HG03066 (cell line): ENCODE measurements around the gene SH2B3.
"Not testable (repeated sequence)": the region's sequence is repeated elsewhere in the genome, so short reads cannot be mapped to it uniquely, and the experiment has no call there.

Experiments
- ATAC-seq: cut with Tn5 transposase; IDR thresholded peaks from one replicate; pipeline ENCODE4 v1.9.1; 2021; ENCODE audit warnings: low read depth; ENCODE audit not compliant: unreplicated experiment

The SH2B3 gene

DNA sequence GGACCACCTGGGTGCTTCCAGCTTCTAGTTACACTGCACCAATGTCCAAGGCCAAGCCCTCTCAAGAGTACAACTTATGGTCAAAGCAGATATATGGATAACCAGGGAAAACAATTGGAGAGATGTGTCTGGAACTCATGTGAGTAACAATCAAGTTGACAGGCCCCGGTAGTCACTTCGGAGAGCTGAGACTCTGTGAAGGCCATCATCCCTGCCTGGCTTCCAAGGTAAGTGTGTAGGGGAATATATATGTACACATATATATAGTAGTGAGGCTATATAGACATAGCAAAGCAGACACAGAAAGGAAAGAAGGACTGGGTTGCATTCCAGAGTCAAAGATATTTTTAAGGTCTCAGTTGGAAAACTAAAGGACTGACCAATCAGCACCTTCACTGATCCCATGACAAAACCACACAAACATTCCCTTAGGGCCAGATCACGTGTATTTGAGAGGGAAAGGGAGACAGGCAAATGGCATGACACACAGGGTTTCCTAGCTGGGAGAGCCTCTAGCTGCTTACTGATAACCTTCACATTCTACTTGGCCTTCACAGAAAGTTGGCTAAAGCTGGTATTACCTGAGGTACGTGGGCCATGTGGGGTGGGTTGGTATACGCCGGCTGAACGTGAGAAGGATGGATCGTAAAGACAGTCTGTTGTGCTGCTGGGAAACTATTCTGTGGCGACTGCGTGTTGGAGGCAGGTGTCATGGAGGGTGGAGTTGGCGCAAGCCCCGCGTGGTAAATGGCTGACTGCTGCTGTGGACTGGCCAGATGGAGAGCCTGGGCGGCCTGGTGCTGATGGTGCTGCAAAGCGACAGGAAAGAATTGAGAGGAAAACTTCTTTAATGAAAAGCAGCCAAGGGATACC lies 50.0 kb downstream of the SH2B3 start:
- no peak for ATAC-seq

DNA sequence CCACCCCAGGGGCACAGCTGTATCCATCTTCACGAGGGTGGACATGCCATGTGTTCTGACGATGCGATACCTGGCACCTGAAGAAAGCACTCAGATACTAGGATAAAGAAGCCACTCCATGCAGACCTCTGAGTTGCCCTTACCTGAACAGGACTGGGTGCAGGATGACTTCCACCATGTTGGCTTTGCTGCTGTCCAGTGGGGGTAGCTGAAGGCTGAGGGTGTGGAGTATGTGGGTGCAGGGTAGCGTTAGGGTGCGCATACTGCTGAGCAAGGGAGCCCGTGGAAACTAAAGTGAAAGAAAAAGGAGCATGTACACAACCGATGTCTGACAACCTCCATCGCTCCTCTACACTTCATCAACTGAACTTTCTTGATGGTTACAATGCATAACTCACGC lies 51.3 kb downstream of the SH2B3 start:
- ATAC-seq: no peak

DNA sequence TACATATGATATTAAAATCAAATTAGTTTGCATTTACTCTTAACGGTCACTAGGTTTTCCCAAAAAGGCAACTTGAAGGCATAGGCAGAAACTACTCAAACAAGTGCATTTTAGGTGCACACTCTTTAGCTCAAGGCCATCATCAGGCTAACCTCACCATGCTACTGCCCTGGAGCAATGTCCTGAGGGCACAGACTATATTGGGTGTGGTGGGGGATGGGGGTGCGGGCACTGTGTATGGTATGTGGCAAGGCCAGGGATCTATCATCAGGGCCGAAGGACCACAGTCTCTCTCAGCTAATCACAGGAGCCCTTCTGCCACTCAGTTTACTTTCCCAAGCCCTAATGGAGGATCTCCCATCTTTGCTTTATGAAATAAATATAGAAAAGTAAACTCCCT lies 51.9 kb downstream of the SH2B3 start:
- no peak for ATAC-seq

DNA sequence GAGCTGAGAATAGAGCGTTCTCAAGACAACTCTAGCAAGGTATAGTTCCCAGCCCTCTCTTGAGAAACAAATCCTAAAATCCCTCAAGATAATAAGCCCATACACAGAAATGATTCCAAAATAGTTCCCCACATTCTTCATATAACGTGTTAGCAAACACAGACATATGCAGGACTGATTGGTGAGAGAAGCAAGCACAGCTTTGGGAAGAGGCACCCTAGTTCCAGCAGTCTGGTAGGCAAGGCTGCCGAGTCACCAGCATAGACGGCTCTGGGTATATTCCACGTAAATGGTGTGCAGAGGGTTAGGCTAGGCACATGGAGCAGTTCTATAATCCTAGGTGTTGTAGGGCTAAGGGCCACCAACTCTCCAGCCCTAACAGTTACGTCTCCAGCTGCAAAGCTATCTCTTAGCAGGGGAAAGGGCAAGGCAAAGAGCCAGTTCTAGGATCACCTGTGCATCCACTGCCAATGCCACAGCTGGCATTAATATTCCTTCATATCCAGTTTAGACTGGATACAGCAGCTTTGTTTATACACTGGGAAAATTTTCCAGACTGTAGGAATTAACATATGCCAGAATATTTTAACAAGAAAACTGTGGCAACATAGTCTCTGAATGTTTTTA lies 52.9 kb downstream of the SH2B3 start:
- ATAC-seq: no peak

DNA sequence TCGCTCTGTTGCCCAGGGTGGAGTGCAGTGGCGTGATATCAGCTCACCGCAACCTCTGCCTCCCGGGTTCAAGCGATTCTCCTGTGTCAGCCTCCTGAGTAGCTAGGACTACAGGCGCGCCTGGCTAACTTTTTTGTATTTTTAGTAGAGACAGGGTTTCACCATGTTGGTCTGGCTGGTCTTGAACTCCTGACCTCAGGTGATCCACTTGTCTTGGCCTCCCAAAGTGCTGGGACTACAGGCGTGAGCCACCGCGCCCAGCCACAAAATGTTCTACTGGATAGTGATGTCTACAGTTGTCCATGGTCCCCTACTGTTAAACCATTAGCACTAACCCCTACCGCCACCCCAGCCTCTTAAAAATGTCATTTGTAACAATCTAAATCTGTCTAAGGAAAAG lies 54.4 kb downstream of the SH2B3 start:
- not testable (repeated sequence) for ATAC-seq

DNA sequence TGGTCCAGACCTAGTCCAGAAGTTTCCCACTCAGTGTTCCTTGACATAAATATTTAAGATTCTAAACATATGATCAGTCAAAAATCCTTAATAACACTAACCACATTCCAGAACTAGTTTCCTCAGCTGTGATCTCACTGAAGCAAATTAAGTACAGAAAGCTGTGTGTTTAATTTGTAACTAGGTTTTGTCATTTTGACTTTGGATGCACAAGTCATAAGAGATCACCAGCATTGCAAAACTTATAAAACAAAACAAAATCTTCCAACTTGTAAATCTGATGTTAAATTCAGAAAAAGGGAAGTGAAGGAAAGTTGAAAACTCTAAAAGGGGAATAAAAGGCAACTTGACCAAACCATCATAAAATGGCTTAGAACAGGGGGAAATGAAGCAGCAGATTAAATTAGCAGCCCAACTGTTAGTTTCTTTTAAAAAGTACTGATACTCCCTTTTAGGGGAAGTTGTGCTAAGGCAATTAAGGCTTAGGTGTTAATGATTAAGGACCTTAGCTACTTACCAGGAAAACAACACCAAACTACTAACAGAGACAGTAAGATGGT lies 56.6 kb downstream of the SH2B3 start:
- no peak for ATAC-seq

DNA sequence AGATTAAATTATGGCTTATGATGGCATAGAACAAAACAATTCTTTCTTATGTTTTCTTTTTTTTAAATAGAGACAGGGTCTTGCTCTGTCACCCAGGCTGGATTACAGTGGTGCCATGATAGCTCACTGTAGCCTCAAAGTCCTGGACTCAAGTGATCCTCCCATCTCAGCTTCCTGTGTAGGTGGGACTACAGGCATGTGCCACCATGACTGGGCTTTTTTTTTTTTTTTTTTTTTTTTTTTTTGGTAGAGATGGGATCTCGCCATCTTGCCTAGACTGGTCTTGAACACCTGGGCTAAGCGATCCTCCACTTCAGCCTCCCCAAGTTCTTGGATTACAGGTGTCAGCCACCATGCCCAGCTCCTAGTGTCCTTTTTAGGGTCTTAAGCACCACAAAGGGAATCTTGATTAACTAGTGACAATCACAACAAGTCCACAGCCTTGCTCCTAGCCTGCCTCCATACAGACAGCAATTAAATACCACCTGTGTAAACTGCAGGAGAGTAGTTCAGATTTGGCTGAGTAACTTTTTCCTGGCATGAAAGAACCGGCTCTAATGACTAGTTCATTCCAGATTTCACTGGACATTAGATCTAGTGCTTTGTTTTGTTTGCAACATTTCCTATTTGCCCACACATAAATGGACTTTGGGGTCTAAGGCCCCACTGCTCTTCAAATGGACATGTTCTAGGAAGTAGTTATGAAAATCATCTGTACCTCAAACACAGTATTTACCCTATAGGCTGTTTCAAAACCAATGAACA lies 61.6 kb downstream of the SH2B3 start:
- no peak for ATAC-seq

DNA sequence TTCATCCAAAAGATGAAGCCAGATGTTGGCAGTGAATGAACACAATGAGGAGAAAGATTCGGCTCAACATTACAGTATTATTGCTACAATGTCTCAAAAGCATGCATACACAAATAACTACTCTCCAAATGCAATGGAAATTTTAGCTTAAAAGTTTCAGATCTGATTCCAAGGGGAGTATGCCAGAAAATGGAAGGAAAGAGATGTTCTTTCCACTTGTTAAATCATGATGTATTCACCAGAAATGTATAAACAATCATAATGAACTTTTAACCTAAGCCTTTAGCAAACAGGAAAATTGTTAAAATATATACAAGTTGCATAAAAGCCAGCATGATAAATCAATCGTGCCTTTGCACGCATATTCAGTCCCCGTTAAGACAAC lies 62.1 kb downstream of the SH2B3 start:
- no peak for ATAC-seq

DNA sequence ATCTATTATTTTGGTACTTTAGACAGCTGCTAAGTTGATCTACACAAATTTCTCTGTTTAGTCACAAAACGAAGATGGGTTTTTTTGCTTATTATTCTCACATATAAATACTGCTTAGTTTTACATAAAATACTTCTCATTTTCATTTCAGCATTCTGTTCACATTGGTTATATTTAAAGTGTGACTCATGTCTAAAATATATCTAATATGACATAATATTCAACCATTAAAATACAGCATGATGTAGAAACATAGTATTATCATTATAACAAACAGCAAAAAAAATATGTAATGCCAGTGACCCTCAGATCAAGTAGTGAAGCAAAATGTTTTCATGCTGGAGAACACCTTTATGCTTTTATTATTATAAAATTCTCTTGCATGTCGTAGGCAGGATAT lies 63.7 kb downstream of the SH2B3 start:
- no peak for ATAC-seq

DNA sequence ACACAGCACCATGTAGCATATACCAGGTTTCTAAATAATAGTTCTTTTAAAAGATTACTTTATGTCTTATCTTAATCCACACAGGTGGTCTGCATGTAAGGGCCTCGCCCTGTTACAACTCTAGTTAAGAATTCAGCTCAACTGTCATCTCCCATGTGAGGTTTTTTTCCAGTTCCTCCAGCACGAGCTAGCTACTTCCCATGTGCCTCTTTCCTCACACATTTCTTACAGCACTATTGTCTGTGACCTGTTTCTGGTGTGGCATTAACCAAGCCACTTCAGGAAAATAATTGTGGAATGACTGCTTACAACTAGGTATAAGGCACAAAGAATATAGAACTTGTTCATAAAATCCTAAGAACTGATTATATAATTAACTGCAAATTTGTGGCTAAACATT lies 65.5 kb downstream of the SH2B3 start:
- no peak for ATAC-seq

DNA sequence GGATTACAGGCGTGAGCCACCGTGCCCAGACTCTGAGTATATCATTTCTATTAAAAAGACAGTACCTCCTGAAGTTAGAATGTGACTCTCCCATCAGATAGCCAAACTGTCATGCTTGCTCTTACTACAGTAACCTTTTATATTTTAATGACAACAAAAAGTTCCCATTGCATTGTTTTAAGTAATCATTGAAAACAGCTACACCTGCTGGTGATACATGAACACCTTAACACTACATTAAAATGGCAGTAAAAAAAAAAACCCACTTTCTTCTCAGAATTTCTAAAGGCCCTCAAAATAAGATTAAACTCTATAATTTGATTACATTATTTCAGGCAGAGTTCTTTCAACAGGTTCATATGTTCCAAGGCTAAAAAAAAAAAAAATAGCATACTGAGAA lies 76.7 kb downstream of the SH2B3 start:
- ATAC-seq: no peak

DNA sequence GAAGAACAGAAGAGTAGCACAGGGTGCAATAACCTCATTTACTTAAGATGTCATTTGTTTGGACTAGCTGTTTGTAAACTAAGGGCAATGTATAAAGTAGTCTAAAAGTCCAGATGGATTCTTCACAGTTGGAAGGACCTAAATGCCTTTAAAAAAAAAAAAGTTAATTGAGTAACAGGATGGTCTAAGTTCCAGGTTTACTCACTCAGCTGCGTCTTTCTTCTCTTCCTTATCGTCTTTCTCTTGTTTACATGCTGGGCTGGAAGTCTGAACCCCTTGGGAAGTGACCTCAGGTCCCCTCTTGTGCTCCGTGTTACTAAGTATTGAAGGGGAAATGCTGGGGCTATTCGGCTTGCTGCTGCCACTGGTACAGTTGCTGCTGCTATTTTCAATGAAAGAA lies 82.5 kb downstream of the SH2B3 start:
- no peak for ATAC-seq

DNA sequence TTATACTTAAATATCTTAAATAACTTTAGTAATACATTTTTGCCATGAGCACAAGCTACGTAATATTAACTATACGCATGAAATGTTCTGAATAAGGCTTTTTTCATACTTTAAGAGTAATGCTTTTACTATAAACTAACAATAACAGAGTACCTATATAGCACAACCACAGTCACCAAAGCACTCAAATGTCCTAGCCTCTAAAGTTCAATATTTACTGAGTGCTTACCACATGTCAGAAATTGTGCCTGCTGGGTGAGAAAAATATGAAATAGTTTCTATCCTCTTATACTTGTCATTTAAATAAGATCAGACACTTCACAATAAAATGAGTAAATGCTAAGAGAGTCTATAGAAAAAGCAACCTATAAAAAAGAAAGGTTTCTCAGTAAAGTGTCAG lies 83.1 kb downstream of the SH2B3 start:
- no peak for ATAC-seq

DNA sequence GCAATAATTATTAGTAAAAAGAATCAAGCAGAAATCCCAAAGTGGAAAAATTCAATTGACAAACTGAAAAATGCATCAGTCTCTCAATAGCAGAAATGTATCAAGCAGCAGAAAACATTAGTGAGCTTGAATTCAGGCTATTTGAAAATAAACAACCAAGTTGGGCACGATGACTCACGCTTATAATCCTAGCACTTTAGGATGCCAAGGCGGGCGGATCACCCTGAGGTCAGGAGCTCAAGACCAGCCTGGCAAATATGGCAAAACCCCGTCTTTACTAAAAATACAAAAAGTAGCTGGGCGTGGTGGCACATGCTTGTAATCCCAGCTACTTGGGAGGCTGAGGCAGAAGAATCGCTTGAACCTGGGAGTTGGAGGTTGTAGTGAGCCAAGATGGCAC lies 87.3 kb downstream of the SH2B3 start:
- ATAC-seq: not testable (repeated sequence)

DNA sequence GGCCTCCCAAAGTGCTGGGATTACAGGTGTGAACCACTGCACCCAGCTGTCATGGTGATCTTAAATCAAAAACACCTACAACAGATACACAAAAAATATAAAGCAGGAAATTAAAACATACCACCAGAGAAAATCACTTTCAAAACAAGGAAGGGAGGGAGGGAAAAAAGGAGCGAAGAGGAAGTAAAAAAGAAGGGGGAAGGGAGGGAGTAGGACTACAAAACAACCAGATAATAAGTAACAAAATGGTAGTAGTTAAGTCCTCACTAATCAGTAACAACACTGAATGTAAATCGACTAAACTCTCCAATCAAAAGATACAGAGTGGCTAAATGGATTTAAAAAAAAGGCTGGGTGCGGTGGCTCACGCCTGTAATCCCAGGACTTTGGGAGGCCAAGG lies 89.0 kb downstream of the SH2B3 start:
- no peak for ATAC-seq
